Measurements from ENCODE around the gene ATP6AP1.
"Not testable (repeated sequence)": the region's sequence is repeated elsewhere in the genome, so short reads cannot be mapped to it uniquely, and the experiment has no call there.

Gene ATP6AP1, protein sequence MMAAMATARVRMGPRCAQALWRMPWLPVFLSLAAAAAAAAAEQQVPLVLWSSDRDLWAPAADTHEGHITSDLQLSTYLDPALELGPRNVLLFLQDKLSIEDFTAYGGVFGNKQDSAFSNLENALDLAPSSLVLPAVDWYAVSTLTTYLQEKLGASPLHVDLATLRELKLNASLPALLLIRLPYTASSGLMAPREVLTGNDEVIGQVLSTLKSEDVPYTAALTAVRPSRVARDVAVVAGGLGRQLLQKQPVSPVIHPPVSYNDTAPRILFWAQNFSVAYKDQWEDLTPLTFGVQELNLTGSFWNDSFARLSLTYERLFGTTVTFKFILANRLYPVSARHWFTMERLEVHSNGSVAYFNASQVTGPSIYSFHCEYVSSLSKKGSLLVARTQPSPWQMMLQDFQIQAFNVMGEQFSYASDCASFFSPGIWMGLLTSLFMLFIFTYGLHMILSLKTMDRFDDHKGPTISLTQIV

DNA sequence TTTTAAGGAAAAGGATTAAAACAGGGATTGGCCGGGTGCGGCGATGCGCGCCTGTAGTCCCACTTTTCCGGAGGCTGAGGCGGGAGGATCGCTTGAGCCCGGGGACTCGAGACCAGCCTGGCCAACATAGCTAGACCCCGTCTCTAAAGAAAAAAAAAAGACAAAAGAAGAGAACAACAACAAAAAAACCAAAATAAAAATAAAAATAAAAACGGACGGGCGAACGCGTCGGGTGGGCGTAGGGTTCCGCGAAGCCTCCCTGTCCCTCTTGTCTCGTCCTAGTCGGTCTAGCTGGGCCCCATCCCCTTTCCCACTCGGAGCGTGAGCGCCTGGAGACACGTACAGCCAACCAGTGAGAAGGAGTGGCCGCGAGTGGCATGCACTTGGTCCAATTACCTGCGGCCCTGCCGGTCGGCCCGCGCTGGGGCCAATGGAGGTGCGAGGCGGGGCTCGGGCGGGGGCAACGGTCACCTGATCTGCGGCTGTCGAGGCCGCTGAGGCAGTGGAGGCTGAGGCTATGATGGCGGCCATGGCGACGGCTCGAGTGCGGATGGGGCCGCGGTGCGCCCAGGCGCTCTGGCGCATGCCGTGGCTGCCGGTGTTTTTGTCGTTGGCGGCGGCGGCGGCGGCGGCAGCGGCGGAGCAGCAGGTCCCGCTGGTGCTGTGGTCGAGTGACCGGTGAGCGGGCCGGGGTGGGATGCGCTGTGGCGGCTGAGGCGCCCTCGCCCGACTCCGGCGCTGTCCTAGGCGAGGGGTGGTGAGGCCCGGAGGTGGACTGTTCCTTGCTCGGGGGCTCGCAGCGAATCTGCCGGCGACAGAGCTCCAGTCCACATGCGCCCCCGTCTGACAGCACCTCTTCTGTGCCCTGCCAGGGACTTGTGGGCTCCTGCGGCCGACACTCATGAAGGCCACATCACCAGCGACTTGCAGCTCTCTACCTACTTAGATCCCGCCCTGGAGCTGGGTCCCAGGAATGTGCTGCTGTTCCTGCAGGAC, at the start of gene ATP6AP1:
TSS of gene ATP6AP1 (plus strand) at position 502 of the 996 bp plus-strand sequence. CDS start at position 518, 16 bp downstream.
- DNase-seq (ENCODE audit: low spot score): peak; percentile 90

DNA sequence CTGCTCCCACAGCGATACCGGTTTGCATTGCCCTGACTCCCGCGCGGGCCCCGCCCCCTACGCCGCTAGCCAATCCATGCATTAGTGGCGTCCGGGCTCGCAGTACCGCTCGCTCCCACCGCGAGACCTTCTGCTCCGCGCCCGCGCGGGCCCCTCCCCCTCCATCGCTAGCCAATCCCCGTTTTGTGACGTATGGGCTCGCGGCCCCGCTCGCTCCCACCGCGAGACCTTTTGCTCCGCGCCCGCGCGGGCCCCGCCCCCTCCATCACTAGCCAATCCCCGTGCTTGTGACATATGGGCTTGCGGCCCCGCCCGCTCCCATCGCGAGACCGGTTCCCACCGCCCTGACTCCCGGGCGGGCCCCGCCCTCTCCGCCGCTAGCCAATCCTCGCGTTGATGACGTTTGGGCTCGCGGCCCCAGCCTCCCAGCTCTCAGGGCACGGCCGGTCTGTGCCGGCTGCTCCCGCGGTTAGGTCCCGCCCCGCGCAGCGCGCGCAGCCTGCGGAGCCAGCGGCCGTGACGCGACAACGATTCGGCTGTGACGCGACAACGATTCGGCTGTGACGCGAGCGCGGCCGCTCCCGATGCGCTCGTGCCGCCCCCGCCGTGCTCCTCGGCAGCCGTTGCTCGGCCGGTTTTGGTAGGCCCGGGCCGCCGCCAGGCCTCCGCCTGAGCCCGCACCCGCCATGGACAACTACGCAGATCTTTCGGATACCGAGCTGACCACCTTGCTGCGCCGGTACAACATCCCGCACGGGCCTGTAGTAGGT, 49.5 kb upstream of the ATP6AP1 start, which contains the start of gene EMD:
TSS of gene EMD (plus strand) at position 497 of the 770 bp plus-strand sequence. CDS start at position 687, 190 bp downstream.
- DNase-seq (ENCODE audit: low spot score): peak; percentile 97

DNA sequence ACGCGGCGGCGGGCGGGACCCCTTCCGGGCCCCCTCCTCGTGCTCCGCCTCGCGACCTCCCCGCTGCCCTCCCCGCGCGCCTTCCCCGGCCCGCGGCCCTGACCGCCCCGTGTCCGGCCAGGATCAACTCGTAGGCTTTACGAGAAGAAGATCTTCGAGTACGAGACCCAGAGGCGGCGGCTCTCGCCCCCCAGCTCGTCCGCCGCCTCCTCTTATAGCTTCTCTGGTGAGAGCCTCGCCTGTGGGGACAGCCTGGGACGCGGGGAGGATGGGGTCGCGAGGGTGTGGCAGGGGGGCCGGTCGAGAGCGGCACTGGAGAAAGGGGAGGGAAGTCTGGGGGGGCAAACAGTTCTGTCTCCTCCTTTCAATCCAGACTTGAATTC, 48.9 kb upstream of the ATP6AP1 start:
- no peak for DNase-seq (ENCODE audit: low spot score)

DNA sequence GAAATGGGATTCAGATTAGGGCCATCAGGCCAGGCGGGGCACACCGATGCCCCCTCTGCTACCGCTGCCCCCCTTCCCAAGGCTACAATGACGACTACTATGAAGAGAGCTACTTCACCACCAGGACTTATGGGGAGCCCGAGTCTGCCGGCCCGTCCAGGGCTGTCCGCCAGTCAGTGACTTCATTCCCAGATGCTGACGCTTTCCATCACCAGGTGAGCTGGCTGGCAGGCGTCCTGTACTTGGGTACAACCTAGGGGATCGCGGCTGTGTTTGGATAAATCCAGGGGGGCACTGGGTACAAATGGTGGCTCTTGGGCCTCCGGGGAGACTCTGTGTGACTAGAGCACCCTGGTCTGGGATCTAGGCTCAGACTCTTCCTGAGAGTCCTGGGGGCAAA, 48.3 kb upstream of the ATP6AP1 start:
- DNase-seq (ENCODE audit: low spot score): no peak

DNA sequence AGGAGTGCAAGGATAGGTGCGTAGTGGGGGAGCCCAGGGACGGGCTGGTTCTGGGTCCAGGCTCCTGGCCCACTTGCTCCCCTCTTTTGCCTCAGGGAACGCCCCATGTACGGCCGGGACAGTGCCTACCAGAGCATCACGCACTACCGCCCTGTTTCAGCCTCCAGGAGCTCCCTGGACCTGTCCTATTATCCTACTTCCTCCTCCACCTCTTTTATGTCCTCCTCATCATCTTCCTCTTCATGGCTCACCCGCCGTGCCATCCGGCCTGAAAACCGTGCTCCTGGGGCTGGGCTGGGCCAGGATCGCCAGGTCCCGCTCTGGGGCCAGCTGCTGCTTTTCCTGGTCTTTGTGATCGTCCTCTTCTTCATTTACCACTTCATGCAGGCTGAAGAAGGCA, 47.7 kb upstream of the ATP6AP1 start:
- no peak for DNase-seq (ENCODE audit: low spot score)

DNA sequence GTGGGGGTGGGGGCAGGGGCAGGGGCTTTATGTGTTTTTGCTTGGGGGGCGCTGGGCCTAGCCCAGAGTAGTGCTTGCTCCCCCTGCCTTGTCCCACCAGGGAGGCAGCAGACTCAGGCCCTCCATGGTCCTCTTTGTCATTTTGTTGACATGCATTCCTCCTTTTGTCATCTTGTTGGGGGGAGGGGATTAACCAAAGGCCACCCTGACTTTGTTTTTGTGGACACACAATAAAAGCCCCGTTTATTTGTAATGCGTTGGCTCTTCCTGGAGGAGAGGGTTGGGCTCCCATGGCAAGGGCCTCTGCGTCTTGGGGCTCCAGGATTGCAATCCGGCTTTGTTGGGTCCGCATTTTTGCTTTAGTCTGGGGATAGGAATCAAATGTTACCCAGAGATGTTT, 47.2 kb upstream of the ATP6AP1 start:
- no peak for DNase-seq (ENCODE audit: low spot score)

DNA sequence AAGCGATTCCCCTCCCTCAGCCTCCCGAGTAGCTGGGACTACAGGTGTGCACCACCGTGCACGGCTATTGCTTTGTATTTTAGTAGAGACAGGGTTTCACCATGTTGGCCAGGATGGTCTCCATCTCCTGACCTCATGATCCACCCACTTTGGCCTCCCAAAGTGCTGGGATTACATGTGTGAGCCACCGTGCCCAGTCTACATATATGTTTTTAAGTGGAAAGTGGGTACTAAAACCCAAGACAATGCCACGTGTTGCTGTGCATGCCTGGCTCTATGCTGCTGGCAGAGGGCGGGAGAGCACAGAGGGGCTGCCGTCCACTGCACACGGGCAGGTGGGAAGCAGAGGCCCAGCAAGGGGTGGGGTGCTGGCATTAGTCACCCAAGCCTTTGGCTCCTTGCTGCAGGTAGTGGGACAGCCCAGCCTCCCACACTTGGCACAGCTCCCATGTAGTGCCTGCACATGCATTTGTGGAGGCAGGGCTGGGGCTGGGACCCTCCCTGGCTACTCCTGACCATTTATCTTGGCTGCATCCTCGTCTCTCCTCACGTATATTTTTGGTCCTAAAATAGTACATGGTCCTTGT, 45.9 kb upstream of the ATP6AP1 start:
- no peak for DNase-seq (ENCODE audit: low spot score)

DNA sequence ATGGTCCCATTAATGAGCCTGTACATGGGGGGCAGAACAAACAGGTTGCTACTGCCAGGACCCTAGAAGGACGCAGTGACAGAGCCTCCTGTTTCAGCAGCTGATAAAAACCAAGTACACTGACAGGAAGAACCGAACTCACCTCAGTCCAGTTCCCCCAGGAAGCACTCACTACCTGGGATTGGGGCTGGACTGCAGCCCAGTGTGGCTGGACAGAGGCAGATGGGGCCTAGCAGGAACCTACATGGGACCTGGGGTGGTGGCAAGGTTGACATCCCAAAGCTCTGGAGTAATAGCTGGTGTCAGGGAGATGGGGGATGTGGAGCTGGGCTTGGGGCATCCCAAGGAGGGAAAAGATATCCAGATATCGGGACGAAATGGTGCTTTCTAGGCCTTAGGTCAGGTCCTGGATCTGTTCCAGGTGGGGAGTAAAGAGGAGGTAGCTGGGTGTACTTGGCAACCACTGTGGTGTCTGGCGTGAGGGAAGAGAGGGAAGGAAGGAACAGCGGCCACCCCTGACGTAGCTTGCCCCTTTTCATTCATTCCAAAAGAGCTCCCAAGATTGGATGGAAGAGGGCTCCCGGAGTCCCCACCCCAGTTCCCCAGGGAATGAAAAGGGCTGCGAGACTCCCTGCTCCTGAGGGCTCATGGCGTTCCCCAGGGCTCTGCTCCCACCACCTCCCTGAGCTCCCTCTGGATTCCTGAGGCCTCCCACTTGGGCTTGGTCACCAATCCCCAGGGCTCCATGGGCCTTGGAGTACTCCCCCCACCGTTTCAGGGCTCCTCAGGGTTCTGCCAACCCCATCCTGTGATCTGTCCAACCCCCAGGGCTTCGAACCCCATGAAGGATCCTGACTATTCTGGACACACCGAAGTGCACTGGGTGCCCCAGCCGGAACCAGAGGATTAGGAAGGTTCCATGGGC, 44.9 kb upstream of the ATP6AP1 start:
- DNase-seq (ENCODE audit: low spot score): no peak

DNA sequence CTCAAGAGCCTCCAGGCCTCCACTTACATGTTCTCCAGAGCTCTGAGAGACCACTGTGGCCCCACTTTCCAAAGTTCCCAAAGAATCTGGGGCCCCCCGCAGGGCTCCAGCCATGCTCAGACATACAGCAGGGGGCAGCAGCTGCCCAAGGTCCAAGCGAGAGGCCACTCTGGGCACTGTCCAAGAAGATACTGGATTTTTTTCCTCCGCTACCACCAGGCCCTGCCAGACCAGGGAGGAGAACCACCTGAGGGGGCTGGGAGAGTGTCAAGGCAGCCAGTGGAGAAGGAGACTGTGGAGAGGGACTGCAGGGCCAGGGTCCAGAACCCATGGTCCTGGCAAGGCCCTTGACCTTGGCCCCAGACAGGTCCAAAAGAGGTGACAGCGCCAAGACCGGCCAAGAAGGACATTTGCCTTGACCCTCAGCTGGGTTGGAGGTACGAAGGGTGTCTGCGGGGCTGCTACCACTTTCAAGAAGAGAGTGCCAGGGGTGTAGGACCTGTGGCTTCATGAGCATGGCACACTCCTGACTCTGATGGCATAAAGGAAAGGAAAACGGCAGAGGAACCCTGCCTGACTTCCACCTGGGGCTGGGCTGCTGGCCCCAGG, 44.1 kb upstream of the ATP6AP1 start:
- no peak for DNase-seq (ENCODE audit: low spot score)

DNA sequence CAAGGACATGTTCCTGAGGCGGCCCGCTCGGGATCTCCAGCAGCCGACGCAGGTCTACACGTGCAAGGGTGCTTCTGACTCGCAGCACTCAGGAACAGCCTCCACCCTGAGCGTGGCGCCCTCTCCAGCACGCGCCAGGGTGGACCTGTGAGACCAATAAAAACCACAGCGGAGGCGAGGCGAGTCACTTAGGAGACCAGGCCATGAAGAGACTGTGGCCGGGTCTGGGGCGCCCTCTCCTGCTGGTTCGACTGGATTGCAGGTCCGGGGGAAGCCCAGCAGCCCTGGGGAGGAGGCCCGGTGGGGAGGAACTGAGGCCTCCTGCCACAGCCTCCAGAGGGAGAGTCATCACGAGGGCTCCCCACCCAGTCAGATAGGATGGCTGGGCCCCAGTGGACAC, 40.4 kb upstream of the ATP6AP1 start:
- DNase-seq (ENCODE audit: low spot score): not testable (repeated sequence)

DNA sequence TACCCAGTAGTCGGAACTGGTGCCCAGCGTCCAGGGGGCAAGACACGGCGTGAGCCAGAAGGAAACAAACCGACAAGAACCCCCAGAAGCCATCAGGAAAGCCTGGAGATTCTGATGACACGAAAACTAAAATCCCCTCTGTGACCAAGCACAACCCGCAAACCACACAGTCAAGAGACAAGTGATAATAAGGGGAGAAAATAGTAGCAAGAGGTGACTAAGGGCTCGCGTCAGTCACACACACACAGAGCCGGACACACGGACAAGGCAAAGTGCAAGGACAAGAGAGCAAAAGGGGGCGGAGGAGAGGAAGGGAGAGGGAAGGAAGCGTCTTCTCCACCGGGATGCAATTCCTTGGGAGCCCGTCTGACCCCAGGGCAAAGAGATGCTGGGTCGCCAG, 39.8 kb upstream of the ATP6AP1 start:
- not testable (repeated sequence) for DNase-seq (ENCODE audit: low spot score)

DNA sequence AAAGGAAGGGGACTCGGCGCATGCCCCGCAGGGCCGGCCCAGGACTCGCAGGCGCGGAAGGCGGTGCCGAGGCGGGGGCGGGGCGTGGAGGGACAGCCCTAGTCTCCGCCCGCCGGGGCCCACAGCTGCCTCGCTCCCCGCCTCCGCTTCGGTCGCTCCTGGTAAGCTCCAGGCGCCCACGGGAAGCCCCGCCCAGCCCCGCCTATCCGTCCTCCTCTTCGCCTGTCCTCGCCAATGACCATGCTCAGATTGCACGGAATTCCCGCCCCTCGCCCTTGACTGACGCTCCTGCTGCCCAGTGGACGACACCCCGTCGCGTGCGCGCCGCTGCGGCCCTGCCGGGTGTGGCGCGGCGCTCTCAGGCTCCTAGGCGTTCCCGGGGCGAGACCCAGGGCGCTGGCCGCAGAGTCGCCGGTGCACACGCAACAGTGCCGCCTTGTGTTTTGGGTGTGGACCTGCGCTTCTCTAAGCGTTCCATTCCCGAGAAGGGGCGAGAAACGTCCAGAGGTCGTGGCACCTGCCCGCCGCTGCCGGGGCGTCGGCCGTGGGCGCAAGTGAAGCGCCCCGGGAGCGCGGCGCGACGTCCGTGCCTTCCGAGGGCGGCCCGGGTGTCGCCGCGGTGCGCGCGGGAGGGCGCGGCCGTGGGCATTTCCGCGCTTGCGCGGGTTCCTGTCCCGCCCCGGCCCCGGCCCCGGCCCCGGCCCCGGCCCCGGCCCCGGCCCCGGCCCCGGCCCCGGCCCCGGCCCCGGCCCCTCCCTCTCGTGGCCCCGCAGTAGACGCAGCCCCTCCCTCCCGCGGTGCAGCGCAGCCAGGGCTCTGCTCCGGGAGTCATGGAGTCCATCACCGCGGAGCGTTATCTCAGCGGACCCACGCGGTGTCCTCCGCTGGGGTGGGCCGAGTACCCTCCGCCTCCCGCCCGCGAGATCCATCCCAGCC, 38.4 kb upstream of the ATP6AP1 start:
- DNase-seq (ENCODE audit: low spot score): peak; percentile 25

DNA sequence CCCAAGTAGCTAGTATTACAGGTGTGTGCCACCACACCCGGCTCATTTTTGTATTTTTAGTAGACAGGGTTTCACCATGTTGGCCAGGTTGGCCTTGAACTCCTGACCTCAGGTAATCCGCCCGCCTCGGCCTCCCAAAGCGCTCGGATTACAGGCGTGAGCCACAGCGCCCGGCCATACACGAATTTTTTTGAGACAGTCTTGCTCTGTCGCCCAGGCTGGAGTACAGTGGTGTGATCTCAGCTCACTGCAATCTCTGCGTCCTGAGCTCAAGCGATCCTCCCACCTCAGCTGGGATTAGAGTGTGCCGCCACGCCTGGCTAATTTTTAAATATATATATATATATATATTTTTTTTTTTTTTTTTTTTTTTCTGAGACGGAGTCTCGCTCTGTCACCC, 32.1 kb upstream of the ATP6AP1 start:
- not testable (repeated sequence) for DNase-seq (ENCODE audit: low spot score)

DNA sequence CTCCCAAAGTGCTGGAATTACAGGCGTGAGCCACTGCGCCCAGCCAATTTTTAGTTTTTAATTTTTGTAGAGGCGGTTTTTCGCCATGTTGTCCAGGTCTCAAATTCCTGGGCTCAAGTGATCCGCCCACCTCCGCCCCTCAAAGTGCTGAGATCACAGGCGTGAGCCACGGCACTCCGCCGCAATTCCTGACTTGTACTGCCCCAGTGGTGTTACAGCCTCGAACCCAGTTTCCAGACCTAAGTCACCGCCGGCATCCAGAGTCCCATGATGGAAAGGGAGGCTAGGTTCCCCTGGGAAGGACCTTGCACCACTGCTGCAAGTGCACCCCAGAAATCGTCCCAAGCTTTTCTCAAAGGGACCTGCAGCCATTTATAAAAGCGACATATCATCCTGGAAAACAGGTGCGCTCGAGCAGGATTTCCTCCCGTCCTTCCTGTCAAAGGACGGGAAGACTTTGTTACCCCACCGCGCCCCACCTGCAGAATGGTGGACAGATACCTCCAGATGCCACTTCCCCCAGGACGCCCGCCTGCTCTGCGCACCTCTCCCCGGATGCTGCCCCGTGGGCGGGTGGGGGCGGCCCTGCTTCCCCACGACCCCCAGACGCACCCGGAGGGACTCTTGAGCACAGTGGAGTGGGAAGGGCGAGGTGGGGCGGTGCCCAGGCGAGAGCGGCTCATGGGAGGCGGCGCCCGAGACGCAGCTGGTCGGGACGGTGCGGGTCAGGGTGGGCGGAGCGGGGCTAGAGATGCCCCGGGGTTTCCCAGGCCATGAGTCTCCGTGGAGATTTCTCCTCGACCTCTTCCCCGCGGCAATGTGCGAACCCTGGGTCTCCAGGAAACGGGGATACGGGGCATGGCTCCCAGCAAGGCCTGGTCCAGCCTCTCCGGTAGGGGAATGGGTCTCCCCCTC, 31.2 kb upstream of the ATP6AP1 start:
- DNase-seq (ENCODE audit: low spot score): peak; percentile 56

DNA sequence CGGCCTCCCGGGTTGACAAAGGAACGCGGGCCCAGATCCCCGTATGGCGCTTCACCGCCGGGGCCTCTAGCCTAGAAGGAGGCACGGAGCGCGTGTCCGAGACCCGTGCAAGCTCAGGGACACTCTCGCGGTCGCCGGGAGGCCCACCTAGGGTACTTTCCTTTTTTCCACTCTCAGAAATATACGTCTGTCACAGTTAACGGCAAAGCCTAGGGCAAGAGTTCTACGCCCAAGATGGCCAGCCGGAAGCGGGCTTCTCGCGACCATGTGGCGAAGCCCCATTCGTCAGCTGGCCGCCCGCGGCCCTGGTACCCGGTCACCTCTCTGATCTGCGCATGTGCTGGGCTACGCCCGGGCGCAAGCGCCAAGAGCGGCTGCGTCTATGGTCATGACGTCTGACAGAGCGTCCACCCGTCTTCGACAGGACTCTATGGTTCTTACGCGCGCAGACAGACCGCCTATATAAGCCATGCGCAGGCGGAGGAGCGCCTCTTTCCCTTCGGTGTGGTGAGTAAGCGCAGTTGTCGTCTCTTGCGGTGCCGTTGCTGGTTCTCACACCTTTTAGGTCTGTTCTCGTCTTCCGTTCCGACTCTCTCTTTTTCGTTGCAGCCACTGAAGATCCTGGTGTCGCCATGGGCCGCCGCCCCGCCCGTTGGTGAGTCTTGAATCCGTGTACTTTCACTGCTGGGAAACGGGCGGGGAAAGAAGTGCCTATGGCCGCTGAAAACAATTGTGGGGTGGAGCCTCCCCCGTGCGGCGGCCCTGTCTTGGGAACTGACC, 30.4 kb upstream of the ATP6AP1 start, which contains the start of gene RPL10:
TSS of gene RPL10 (plus strand) at position 490 of the 780 bp plus-strand sequence. CDS start at position 633, 143 bp downstream.
- peak; percentile 95 for DNase-seq (ENCODE audit: low spot score)

DNA sequence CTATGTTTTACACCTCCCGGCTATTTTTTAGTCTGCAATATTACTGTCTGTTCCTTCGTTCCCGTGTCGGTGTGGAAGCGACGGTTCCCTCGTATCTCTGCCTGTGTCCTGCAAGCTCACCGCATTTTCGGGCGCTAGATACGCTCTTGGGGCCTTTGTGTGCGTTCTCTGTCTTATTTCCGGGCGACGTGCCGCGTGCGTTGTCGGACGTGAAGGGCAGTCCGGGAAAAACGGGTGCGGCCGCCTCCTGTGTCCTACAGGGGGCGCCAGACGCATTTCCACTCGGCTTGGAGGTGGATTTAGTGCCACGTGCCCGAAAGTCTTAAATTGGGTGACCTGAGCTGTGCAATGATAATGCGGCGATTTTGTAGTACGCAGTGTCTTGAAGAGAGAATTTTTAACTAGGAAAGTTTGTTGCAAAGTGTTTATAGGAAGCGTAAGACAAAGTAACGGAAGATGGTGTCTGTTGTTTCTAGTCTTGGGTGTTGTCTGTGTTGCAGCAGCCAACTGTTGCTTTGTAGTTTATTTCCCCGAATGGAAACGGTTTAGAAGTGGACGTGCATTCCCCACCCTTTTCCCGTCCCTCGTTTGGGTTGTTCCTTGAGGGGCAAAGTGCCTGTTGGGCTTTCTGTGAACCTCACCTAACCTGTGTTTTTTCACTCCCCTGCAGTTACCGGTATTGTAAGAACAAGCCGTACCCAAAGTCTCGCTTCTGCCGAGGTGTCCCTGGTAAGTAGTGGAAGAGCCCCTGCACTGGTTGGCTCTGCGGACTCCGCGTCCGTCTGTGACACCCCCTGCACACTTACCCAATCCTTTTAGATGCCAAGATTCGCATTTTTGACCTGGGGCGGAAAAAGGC, 29.6 kb upstream of the ATP6AP1 start:
- peak; percentile 90 for DNase-seq (ENCODE audit: low spot score)
